GM12891 (cell line): ENCODE measurements around the gene RAB11FIP3.

Experiments used
- DNase-seq: peaks from one replicate; pipeline ENCODE4 v3.0.0; 2011; ENCODE audit warnings: low spot score; ENCODE audit not compliant: insufficient read length
- FAIRE-seq: peaks from 2 replicates; lab custom pipeline; 2011; peaks lifted over from hg19 to GRCh38; lab: Jason Lieb, UNC
- PAX5 ChIP-seq: IDR thresholded peaks from 2 replicates; pipeline ENCODE4 v1.6.1; 2011; ENCODE audit warnings: low read length, moderate library complexity, mild to moderate bottlenecking; ENCODE audit not compliant: insufficient read depth, severe bottlenecking
- POLR2A ChIP-seq: IDR thresholded peaks from 2 replicates; pipeline ENCODE4 v1.6.1; 2011; ENCODE audit warnings: low read depth, low read length, control low read depth
- POLR2AphosphoS5 ChIP-seq: IDR thresholded peaks from 2 replicates; pipeline ENCODE4 v1.6.1; 2011; ENCODE audit warnings: low read depth, low read length, control low read depth
- POU2F2 ChIP-seq: IDR thresholded peaks from 2 replicates; pipeline ENCODE4 v1.6.1; 2011; ENCODE audit warnings: low read depth, mild to moderate bottlenecking, control low read depth, low read length, moderate library complexity
- SPI1 ChIP-seq: IDR thresholded peaks from 2 replicates; pipeline ENCODE4 v1.6.1; 2011; ENCODE audit warnings: low read depth, low read length, control low read depth
- TAF1 ChIP-seq: IDR thresholded peaks from 2 replicates; pipeline ENCODE4 v1.6.1; 2011; ENCODE audit warnings: low read depth, low read length, control low read depth

Gene RAB11FIP3

GRCh38 chr16:534856-535445 lies 109.5 kb downstream of the RAB11FIP3 start:
- TF ChIP-seq PAX5 (no peak), POLR2A (no peak), POU2F2 (no peak)
- no peak for FAIRE-seq
- DNase-seq: no peak

- DNase-seq (no peak), FAIRE-seq (no peak)
These were observed 110.3 kb downstream of the RAB11FIP3 start for GRCh38 chr16:535446-536405.

GRCh38 chr16:536746-537145 lies 111.3 kb downstream of the RAB11FIP3 start:
- FAIRE-seq (no peak), DNase-seq (no peak)
- TF ChIP-seq POLR2AphosphoS5: no peak
- TF ChIP-seq TAF1: no peak
- no peak for TF ChIP-seq POU2F2
- no peak for TF ChIP-seq POLR2A
- TF ChIP-seq SPI1: no peak
- no peak for TF ChIP-seq PAX5

More at GRCh38 chr16:535446-536405, 110.3 kb downstream of the RAB11FIP3 start:
- TF ChIP-seq POLR2A (no peak), PAX5 (no peak), TAF1 (no peak), SPI1 (no peak), POU2F2 (no peak), POLR2AphosphoS5 (no peak)

GRCh38 chr16:537415-538335 lies 112.2 kb downstream of the RAB11FIP3 start:
- DNase-seq: no peak
- TF ChIP-seq POU2F2 (no peak), PAX5 (no peak), TAF1 (no peak), SPI1 (no peak), POLR2AphosphoS5 (no peak), POLR2A (no peak)
- FAIRE-seq: no peak

- no peak for TF ChIP-seq POLR2AphosphoS5
- TF ChIP-seq TAF1: no peak
- TF ChIP-seq PAX5: no peak
- no peak for TF ChIP-seq POU2F2
- no peak for TF ChIP-seq POLR2A
- no peak for TF ChIP-seq SPI1
- DNase-seq (no peak), FAIRE-seq (no peak)
These were observed 114.6 kb downstream of the RAB11FIP3 start for GRCh38 chr16:539901-540530.

GRCh38 chr16:540645-541340 lies 115.3 kb downstream of the RAB11FIP3 start:
- no peak for DNase-seq
- FAIRE-seq: no peak
- TF ChIP-seq SPI1 (no peak), POLR2A (no peak), POU2F2 (no peak), POLR2AphosphoS5 (no peak), PAX5 (no peak), TAF1 (no peak)

GRCh38 chr16:543301-544164 lies 118.1 kb downstream of the RAB11FIP3 start:
- no peak for DNase-seq
- no peak for TF ChIP-seq PAX5
- no peak for FAIRE-seq

GRCh38 chr16:544517-544916 lies 119.1 kb downstream of the RAB11FIP3 start:
- FAIRE-seq (no peak), DNase-seq (no peak)
- TF ChIP-seq SPI1: no peak
- no peak for TF ChIP-seq POLR2AphosphoS5
- no peak for TF ChIP-seq TAF1
- no peak for TF ChIP-seq PAX5
- TF ChIP-seq POU2F2: no peak
- no peak for TF ChIP-seq POLR2A
